AG04450 (cell line): ENCODE data around the gene ARHGEF10L. TPM values are rescaled to one million over a fixed set of nuclear protein-coding genes. Genes with fewer than 3 reads are reported as not detected.

Experiments used
- CTCF ChIA-PET: fragments of 300-600, 350-600 bp; formaldehyde crosslinking; extraction: SDS; loops from one replicate; lab custom pipeline; 2022; ENCODE audit warnings: antibody characterized with exemption, inconsistent platforms; lab: Charles Lee
- POLR2A ChIA-PET: fragments of 350-600 bp; formaldehyde crosslinking; extraction: SDS; loops from one replicate; lab custom pipeline; 2021; ENCODE audit warnings: antibody characterized with exemption, inconsistent platforms; lab: Yijun Ruan, JAX
- DNase-seq: peaks from one replicate; pipeline ENCODE4 v3.0.0-alpha.2; 2011; ENCODE audit warnings: low read depth, low spot score
- H3K27ac ChIP-seq: one replicate; pipeline ENCODE4 v1.5.1; 2012; ENCODE audit warnings: low read depth, low read length, control low read depth
- H3K27me3 ChIP-seq: one replicate; pipeline ENCODE4 v1.6.0; 2012; ENCODE audit warnings: low read length; ENCODE audit not compliant: control insufficient read depth, insufficient read depth
- H3K4me3 ChIP-seq: 2 replicates; pipeline ENCODE4 v1.5.1; 2011; ENCODE audit warnings: mild to moderate bottlenecking, low read depth, low read length, control low read depth
- H3K9me3 ChIP-seq: 2 replicates; pipeline ENCODE4 v1.5.1; 2012; ENCODE audit warnings: low read length; ENCODE audit not compliant: control insufficient read depth, insufficient read depth
- CTCF ChIP-seq: IDR thresholded peaks from 2 replicates; pipeline ENCODE4 v1.5.1; 2011; ENCODE audit warnings: low read depth, low read length, control low read depth, inconsistent platforms
- polyA plus RNA-seq: library from polyadenylated mRNA; depleted of rRNA; stranded (reverse); fragments of >200 nt; gene quantifications from 2 replicates; pipeline ENCODE4 v1.2.3, GENCODE V29; 2011

ARHGEF10L gene
- polyA plus RNA-seq, 1 experiment = 5.7 TPM

GRCh38 chr1:17594026-17594425, 54.5 kb downstream of the ARHGEF10L start:
- POLR2A ChIA-PET = no interaction called here
- Histone ChIP-seq H3K27me3 (no peaks in the 10 kb centered on the region), H3K9me3 (no peaks in the 10 kb centered on the region), H3K27ac (no peak overlapping the region), H3K4me3 (no peak overlapping the region)
- TF ChIP-seq CTCF = no peak
- CTCF ChIA-PET = interaction anchor here (1.3 to 3.0 kb wide), 2 partner anchors 13 to 117 kb away, joined by 3 to 20 read pairs; no protein-coding TSS in a partner anchor
- DNase-seq = no peak

GRCh38 chr1:17594690-17595601, 55.4 kb downstream of the ARHGEF10L start:
- Histone ChIP-seq H3K27me3 (no peaks in the 10 kb centered on the region), H3K27ac (no peak overlapping the region), H3K9me3 (no peaks in the 10 kb centered on the region), H3K4me3 (no peak overlapping the region)
- no peak for TF ChIP-seq CTCF
- POLR2A ChIA-PET = no interaction called here
- CTCF ChIA-PET = interaction anchor here (0.6 to 3.0 kb wide), 4 partner anchors 12 to 118 kb away, joined by 3 to 20 read pairs (median 6); no protein-coding TSS in a partner anchor
- no peak for DNase-seq

GRCh38 chr1:17595602-17595925, 56.1 kb downstream of the ARHGEF10L start:
- Histone ChIP-seq H3K9me3 (no peaks in the 10 kb centered on the region), H3K27ac (no peak overlapping the region), H3K27me3 (no peaks in the 10 kb centered on the region), H3K4me3 (no peak overlapping the region)
- ChIA-PET CTCF (interaction anchor here (0.6 to 3.0 kb wide), 4 partner anchors 11 to 101 kb away, joined by 3 to 20 read pairs (median 6); no protein-coding TSS in a partner anchor), POLR2A (no interaction called here)
- DNase-seq = no peak
- no peak for TF ChIP-seq CTCF

- H3K27ac ChIP-seq = no peak overlapping the region
- no peak overlapping the region for H3K4me3 ChIP-seq
- no peaks in the 10 kb centered on the region for H3K27me3 ChIP-seq
- H3K9me3 ChIP-seq = no peaks in the 10 kb centered on the region
- no peak for DNase-seq
- no peak for TF ChIP-seq CTCF
- ChIA-PET CTCF (interaction anchor here (0.6 to 4.5 kb wide), 7 partner anchors 8 to 322 kb away, joined by 3 to 23 read pairs (median 3); no protein-coding TSS in a partner anchor), POLR2A (no interaction called here)
Observed at GRCh38 chr1:17596186-17596585, 56.7 kb downstream of the ARHGEF10L start.
